GM23248 (cell line): ENCODE measurements around the gene TPK1.

Source experiments
- EZH2 ChIP-seq: fragments of 200-600 bp; sonication (generic); IDR thresholded peaks from 2 replicates; pipeline ENCODE4 v1.6.1; 2018; ENCODE audit warnings: antibody characterized with exemption, mild to moderate bottlenecking; ENCODE audit not compliant: insufficient read depth, poor library complexity, severe bottlenecking
- EZH2phosphoT487 ChIP-seq: fragments of 200-600 bp; sonication (generic); IDR thresholded peaks from 2 replicates; pipeline ENCODE4 v1.6.1; 2018; ENCODE audit warnings: antibody characterized with exemption, moderate library complexity, mild to moderate bottlenecking, low read depth; ENCODE audit not compliant: insufficient read depth

- TF ChIP-seq EZH2 (no peak), EZH2phosphoT487 (no peak)
Measured at GRCh38 chr7:144777005-144777839, 58.6 kb downstream of the TPK1 start.
